ENCODE measurements around the gene RPA1.

The RPA1 gene

GRCh38 chr17:1942666-1943435, 113.0 kb downstream of the RPA1 start:
- no peak for DNase-seq (ENCODE audit: low read depth)

DNA sequence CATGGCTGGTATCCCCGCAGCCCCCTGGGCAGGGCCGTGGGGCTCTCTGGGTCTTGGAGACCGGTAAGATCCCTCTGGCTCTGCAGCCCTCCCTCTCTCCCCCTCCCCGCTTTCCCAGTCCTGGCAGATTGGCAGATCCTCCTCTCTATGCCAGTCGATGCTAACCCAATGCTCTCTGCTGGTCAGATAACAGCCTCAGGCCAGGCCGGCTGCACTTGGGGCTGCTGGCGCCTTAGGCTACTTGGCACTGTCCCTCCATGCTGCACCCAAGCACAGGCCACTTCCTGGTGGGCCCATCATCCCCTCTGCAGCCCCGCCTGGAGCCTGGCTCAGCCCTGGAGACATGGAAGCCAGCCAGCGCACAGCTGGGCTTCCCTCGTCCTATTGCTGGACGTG, 113.6 kb downstream of the RPA1 start:
- DNase-seq (ENCODE audit: low read depth) = no peak

DNA sequence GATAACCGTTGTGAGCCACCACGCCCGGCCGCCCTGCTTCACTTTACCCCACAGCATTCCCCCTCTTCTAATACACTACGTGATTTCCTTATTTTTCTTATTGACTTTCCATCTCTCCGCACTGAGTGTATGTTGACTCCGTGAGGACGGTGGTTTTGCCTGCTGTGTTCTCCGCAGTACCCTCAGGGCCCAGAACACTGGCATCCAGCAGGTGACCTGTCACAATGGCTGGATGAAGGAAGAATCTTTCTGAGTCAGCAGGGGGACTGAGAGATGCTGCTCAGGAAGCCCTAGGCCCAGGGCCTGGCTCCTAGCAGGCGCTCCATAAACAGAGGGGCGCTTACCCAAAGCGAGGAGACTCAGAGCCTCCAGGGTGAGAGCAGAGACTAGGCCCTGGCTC, 115.8 kb downstream of the RPA1 start:
- no peak for DNase-seq (ENCODE audit: low read depth)

DNA sequence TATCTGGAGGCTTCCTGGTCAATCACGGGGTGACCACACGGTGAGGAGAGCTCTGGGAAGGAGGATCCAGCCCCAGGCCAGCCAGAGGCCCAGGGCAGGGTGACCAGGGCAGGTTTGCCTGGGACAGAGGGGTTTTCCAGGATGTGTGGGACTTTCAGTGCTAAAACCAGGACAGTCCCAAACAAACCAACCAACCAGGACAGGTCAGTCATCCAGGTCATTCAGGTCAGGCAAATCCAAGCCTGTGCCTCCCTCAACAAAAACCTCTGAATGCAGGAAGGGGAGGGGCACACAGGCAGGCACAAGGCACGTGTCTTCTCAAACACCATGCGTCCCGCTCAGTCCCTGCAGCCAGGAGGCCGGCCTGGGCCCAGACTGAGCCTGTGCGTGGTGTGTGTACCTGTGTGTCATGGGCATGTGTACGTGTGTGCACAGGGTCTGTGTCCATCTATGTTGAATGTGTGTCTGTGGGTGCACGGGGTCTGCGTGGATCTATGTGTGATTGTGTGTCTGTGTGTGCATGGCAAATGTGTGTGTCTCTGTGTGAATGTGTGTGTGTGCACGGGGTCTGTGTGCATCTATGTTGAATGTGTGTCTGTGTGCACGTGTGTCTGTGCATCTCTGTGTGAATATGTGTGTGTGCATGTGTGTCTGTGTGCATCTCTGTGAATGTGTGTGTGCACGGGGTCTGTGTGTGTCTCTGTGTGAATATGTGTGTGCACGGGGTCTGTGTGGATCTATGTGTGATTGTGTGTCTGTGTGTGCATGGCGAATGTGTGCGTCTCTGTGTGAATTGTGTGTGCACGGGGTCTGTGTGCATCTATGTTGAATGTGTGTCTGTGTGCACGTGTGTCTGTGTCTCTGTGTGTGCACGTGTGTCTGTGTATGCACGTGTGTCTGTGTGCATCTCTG, 116.5 kb downstream of the RPA1 start:
- no peak for DNase-seq (ENCODE audit: low read depth)

DNA sequence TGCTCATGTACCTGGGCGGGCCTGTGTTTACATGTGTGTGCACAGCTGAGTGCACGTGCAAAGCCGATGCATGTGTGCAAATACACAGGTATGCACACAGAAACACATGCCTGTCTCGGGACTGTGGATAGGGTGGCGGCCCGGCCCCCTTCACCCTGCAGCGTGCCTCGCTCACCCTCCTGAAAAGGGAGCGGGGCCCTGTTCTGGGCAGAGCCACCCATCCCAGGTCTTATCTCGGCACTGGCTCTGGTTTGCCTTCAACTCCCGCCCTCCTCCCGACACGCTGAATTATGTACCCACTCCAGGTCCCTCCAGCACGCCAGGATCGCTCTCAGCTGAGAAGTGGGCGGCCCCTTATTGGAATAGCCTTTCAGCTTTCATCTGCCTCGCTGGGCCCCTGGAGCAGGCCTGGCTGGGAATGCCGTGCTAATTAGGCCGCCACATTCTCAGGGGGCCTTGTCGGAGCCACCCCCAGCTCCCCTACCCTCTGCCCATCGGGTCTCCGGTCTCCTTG, 117.5 kb downstream of the RPA1 start:
- no peak for DNase-seq (ENCODE audit: low read depth)

DNA sequence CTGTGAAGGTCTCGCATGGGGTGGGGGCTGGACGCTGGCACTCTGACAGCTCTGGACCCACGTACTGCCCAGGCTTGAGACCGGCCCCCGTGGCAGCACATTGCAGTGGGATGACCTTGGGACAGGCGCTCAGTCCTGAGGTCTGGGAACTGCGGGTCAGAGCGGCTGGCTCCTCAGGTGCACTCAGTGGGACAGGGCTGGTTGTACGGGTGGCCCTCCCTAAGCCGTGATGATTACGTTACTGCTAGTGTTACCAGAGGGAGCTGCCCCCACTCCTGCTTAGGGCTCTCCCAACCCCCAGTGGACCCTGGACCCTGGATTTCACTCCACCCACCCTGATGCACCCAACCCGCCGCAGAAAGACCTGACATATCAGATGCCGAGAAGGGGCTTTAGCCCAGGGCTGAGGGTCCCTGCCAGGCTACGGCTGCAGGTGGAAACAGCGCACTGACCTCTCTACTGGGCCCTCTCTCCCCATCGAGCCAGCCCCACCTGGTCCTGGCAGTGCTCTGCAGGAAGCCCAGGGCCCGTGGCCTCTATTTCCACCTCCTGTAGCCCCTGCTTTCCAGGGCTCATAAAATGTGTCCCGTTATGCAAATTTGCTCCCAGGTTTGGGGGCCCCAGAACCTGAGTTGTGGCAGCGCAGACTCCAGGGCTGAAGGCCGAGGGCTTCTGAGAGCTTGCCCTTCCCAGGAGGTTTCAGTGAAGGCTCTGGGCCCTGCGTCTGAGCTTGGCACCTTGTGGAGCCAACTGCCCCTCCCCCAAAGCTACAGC, 118.1 kb downstream of the RPA1 start:
- DNase-seq (ENCODE audit: low read depth) = no peak

GRCh38 chr17:1948517-1948825, 118.7 kb downstream of the RPA1 start:
- DNase-seq (ENCODE audit: low read depth) = no peak
